Smooth muscle cell (in vitro differentiated cells): ENCODE measurements around the gene ZBED1. TPM values are rescaled to one million over a fixed set of nuclear protein-coding genes. Genes with fewer than 3 reads are reported as not detected.

Experiments
- DNase-seq: peaks from one replicate; lab custom pipeline; 2025; ENCODE audit not compliant: unreplicated experiment; lab: John Stamatoyannopoulos, UW
- H2AFZ ChIP-seq: fragments of 200-600 bp; sonication (generic); 2 replicates; pipeline ENCODE4 v1.6.0; 2016; ENCODE audit warnings: antibody characterized with exemption, low read depth, mild to moderate bottlenecking
- H3F3A ChIP-seq: fragments of 200-600 bp; sonication (generic); 2 replicates; pipeline ENCODE4 v1.6.0; 2017; ENCODE audit warnings: antibody characterized with exemption, low read depth
- H3K27ac ChIP-seq: fragments of 200-600 bp; sonication (generic); 2 replicates; pipeline ENCODE4 v1.5.1; 2016; ENCODE audit warnings: low read depth, mild to moderate bottlenecking
- H3K27me3 ChIP-seq: fragments of 200-600 bp; sonication (generic); 2 replicates; pipeline ENCODE4 v1.6.1; 2016; ENCODE audit warnings: low read depth, mild to moderate bottlenecking
- H3K36me3 ChIP-seq: fragments of 200-600 bp; sonication (generic); 2 replicates; pipeline ENCODE4 v1.5.1; 2016; ENCODE audit warnings: low read depth
- H3K4me1 ChIP-seq: fragments of 200-600 bp; sonication (generic); 2 replicates; pipeline ENCODE4 v1.5.1; 2016; ENCODE audit warnings: low read depth
- H3K4me2 ChIP-seq: fragments of 200-600 bp; sonication (generic); 2 replicates; pipeline ENCODE4 v1.6.0; 2016; ENCODE audit warnings: mild to moderate bottlenecking
- H3K4me3 ChIP-seq: fragments of 200-600 bp; sonication (generic); 2 replicates; pipeline ENCODE4 v1.5.1; 2016; ENCODE audit warnings: mild to moderate bottlenecking
- H3K79me2 ChIP-seq: fragments of 200-600 bp; sonication (generic); 2 replicates; pipeline ENCODE4 v1.6.0; 2016; ENCODE audit warnings: low read depth, mild to moderate bottlenecking
- H3K9ac ChIP-seq: fragments of 200-600 bp; sonication (generic); 2 replicates; pipeline ENCODE4 v1.6.0; 2016; ENCODE audit warnings: low read depth
- H3K9me3 ChIP-seq: fragments of 200-600 bp; sonication (generic); replicated peaks from 2 replicates; pipeline ENCODE4 v1.5.1; 2016; ENCODE audit warnings: low read depth
- H4K20me1 ChIP-seq: fragments of 200-600 bp; sonication (generic); 2 replicates; pipeline ENCODE4 v1.6.0; 2016; ENCODE audit warnings: low read depth
- WGBS: methylation state at CpG from one replicate; pipeline ENCODE4 v1.1.7; 2016; ENCODE audit warnings: low lambda C conversion rate; 5-methylcytosine and 5-hydroxymethylcytosine counted together
- polyA plus RNA-seq: library from polyadenylated mRNA; unstranded; fragments of >200 nt; fragmentation: Nextera tagmentation; extraction: Ambion mirVana; gene quantifications from 2 replicates; pipeline ENCODE4 v1.2.1, GENCODE V29; 2016
- total RNA-seq: library from RNA; depleted of rRNA; stranded (reverse); fragments of >200 nt; gene quantifications from 2 replicates; pipeline ENCODE4 v1.2.3, GENCODE V29; 2014
- TF ChIP-seq, protein P1 (sequence below): fragments of 200-600 bp; sonication (generic); IDR thresholded peaks from 2 replicates; pipeline ENCODE4 v1.5.1; 2017; ENCODE audit warnings: borderline replicate concordance, mild to moderate bottlenecking, antibody characterized with exemption; ENCODE audit not compliant: insufficient read depth, poor library complexity, severe bottlenecking

The ZBED1 gene
- total and polyA plus RNA-seq, 2 experiments from 2014 or later = 19.0 to 23.6 TPM

GRCh38 chrX:2490634-2491033 lies 10.1 kb downstream of the ZBED1 start:
- Histone ChIP-seq H3F3A (no peaks in the 10 kb centered on the region), H3K27ac (no peak overlapping the region), H3K79me2 (peaks cover 61% of the 10 kb centered on the region), H4K20me1 (peaks cover 83% of the 10 kb centered on the region), H3K9ac (no peak overlapping the region), H3K9me3 (no peaks in the 10 kb centered on the region), H3K36me3 (no peaks in the 10 kb centered on the region), H3K4me3 (no peak overlapping the region), H3K4me1 (no peaks in the 10 kb centered on the region), H3K4me2 (no peak overlapping the region), H3K27me3 (no peaks in the 10 kb centered on the region), H2AFZ (no peak overlapping the region)
- 99% methylated on average over 22 of the region's 22 CpGs for WGBS
- DNase-seq = no peak
- TF ChIP-seq, protein P1, sequence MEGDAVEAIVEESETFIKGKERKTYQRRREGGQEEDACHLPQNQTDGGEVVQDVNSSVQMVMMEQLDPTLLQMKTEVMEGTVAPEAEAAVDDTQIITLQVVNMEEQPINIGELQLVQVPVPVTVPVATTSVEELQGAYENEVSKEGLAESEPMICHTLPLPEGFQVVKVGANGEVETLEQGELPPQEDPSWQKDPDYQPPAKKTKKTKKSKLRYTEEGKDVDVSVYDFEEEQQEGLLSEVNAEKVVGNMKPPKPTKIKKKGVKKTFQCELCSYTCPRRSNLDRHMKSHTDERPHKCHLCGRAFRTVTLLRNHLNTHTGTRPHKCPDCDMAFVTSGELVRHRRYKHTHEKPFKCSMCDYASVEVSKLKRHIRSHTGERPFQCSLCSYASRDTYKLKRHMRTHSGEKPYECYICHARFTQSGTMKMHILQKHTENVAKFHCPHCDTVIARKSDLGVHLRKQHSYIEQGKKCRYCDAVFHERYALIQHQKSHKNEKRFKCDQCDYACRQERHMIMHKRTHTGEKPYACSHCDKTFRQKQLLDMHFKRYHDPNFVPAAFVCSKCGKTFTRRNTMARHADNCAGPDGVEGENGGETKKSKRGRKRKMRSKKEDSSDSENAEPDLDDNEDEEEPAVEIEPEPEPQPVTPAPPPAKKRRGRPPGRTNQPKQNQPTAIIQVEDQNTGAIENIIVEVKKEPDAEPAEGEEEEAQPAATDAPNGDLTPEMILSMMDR = no peak

DNA sequence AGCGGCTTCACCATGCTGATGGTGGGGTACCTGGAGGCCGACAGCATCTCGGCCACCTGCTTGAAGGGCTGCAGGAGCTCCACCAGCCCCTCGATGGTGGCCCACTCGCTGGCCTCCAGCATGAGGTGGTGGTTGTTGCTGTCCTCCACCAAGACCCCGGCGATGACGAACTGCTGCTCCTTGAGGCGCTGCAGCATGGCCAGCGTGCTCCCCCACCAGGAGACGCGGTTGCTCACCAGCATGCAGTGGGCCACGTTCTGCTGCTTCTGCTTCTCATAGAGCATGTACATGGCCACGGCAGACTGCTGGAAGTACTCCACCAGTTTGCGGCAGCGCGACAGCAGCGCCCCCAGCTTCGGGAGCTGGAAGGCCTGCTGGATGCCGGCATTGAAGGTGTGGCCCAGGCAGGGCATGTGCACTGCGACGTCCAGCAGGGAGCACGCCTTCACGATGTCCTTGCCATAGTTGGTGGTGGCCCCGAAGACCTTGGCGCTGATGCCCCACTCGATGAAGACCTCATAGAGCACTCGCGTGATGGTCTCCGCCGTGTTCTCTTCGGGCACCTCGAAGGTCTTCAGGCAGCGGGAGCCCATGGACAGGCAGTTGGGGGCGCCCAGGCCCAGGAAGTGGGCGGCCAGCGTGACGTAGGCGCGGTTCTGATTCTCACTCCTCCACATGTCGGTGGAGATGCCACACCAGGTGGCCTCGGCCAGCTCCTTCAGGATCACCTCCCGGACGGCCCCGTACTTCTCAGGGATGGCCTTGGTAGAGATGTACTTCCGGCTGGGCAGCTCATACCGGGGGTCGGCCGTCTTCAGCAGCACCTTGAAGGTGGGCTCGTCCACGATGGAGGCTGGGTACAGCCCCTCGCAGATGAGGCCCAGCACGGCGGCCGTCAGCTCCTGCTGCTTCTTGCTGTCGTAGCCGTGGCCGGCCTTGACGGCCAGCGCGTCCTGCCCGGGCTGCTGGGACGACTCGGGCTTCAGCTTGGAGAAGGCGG lies 11.0 kb downstream of the ZBED1 start:
- Histone ChIP-seq H3K4me1 (no peaks in the 10 kb centered on the region), H3K9ac (no peak overlapping the region), H3K4me3 (no peak overlapping the region), H3K9me3 (no peaks in the 10 kb centered on the region), H2AFZ (no peak overlapping the region), H4K20me1 (peaks cover 83% of the 10 kb centered on the region), H3K36me3 (no peaks in the 10 kb centered on the region), H3K4me2 (no peak overlapping the region), H3K79me2 (peaks cover 53% of the 10 kb centered on the region), H3K27ac (no peak overlapping the region), H3K27me3 (no peaks in the 10 kb centered on the region), H3F3A (no peaks in the 10 kb centered on the region)
- WGBS = 98% methylated on average over 65 of the region's 65 CpGs
- TF ChIP-seq, protein P1 = no peak
- no peak for DNase-seq

DNA sequence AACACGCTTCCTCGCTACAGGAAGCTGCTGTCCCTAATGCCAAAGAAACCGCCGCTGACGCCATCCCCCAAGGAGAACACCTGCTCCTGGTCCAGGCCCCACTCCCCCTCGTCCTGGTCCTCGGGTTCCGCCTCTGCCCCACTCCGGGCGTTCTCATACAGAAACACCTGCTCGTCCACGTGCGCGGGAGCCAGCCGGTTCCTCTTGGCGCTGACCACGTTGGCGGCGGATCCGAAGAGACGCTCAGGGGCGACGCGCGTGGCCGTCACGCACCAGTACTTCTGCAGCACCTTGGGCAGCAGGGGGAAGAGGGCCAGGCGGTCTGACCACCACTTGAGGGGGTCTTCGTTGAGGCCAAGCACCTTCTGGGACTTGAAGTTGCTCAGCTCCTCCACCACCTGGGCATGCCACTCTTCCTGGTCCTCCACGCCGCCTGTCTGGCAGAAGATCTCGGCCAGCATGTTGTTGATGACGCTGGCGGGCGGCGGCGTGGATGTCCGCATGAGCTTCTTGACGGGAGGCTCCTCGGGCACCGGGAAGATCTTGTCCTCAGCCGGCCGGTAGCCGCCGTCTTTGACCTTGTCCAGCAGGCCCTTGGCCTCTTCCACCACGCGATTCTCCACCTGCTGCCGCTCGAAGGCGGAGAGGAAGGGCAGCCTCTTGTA lies 12.0 kb downstream of the ZBED1 start:
- 98% methylated on average over 50 of the region's 50 CpGs for WGBS
- Histone ChIP-seq H3K36me3 (no peaks in the 10 kb centered on the region), H3K4me3 (no peak overlapping the region), H3K4me2 (no peak overlapping the region), H3K79me2 (peaks cover 44% of the 10 kb centered on the region), H2AFZ (no peak overlapping the region), H3K4me1 (no peaks in the 10 kb centered on the region), H3K9ac (no peak overlapping the region), H3K27me3 (no peaks in the 10 kb centered on the region), H3K27ac (no peak overlapping the region), H3K9me3 (no peaks in the 10 kb centered on the region), H3F3A (no peaks in the 10 kb centered on the region), H4K20me1 (peaks cover 83% of the 10 kb centered on the region)
- DNase-seq = no peak
- TF ChIP-seq, protein P1 = no peak
